Mesothelial cell of epicardium (in vitro differentiated cells): Measurements from ENCODE around the gene GALNT10. TPM values are rescaled to one million over a fixed set of nuclear protein-coding genes. Genes with fewer than 3 reads are reported as not detected.

Experiments
- DNase-seq, 2 experiments: peaks; one replicate each; pipeline ENCODE4 v3.0.0; 2021; ENCODE audit warnings: low spot score in 2 of 2; ENCODE audit not compliant: unreplicated experiment in 2 of 2
- H3K27ac Mint-ChIP-seq: 2 replicates; pipeline ENCODE4 v1.8.0; 2021; ENCODE audit warnings: mixed read lengths
- H3K27me3 Mint-ChIP-seq: 2 replicates; pipeline ENCODE4 v1.8.0; 2021; ENCODE audit warnings: low read depth, mixed read lengths
- H3K36me3 Mint-ChIP-seq: 2 replicates; pipeline ENCODE4 v1.8.0; 2021; ENCODE audit warnings: mixed read lengths
- H3K4me1 Mint-ChIP-seq: 2 replicates; pipeline ENCODE4 v1.8.0; 2021; ENCODE audit warnings: mixed read lengths
- H3K4me3 Mint-ChIP-seq: 2 replicates; pipeline ENCODE4 v1.8.0; 2021; ENCODE audit warnings: mild to moderate bottlenecking, moderate library complexity, mixed read lengths
- H3K9me3 Mint-ChIP-seq: 2 replicates; pipeline ENCODE4 v1.8.0; 2021; ENCODE audit warnings: mixed read lengths
- total RNA-seq: library from RNA; stranded (reverse); gene quantifications from 3 replicates; pipeline ENCODE4 v1.2.1, GENCODE V29; 2021
- TF ChIP-seq, protein P1 (sequence below): fragments of 200-600 bp; sonication (generic); IDR thresholded peaks from one replicate; pipeline ENCODE4 v1.5.0; 2021; ENCODE audit warnings: antibody characterized with exemption; ENCODE audit not compliant: unreplicated experiment

Gene GALNT10
- total RNA-seq, 1 donor from 2014 or later = 13.9 TPM

DNA sequence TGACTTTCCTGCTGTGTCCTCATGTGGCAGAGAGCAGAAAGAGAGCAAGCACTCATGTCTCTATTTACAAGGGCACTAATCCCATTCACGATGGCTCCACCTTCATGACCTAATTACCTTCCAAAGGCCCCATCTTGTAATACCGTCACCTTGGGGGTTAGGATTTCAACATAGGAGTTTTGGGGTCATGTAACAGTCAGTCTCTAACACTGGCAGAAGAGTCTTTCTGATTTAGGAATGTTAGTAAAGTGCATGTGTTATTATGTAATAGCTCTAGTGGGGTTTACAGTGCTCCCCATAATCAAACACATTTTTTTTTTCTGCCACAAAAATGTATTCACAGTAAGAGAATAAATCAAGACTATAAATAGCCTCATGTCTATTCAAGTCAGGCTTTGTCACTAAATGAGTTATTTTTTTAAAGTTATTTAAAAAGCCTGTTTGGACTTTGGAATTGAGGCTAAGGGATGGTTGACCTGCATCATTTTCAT, 19.1 kb downstream of the GALNT10 start:
- Mint-ChIP-seq H3K4me3 (no peak overlapping the region), H3K27ac (no peak overlapping the region), H3K36me3 (no peaks in the 10 kb centered on the region), H3K27me3 (no peaks in the 10 kb centered on the region), H3K9me3 (no peaks in the 10 kb centered on the region), H3K4me1 (peaks cover 10% of the 10 kb centered on the region)
- TF ChIP-seq, protein P1, sequence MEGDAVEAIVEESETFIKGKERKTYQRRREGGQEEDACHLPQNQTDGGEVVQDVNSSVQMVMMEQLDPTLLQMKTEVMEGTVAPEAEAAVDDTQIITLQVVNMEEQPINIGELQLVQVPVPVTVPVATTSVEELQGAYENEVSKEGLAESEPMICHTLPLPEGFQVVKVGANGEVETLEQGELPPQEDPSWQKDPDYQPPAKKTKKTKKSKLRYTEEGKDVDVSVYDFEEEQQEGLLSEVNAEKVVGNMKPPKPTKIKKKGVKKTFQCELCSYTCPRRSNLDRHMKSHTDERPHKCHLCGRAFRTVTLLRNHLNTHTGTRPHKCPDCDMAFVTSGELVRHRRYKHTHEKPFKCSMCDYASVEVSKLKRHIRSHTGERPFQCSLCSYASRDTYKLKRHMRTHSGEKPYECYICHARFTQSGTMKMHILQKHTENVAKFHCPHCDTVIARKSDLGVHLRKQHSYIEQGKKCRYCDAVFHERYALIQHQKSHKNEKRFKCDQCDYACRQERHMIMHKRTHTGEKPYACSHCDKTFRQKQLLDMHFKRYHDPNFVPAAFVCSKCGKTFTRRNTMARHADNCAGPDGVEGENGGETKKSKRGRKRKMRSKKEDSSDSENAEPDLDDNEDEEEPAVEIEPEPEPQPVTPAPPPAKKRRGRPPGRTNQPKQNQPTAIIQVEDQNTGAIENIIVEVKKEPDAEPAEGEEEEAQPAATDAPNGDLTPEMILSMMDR = no peak
- no peak for DNase-seq

DNA sequence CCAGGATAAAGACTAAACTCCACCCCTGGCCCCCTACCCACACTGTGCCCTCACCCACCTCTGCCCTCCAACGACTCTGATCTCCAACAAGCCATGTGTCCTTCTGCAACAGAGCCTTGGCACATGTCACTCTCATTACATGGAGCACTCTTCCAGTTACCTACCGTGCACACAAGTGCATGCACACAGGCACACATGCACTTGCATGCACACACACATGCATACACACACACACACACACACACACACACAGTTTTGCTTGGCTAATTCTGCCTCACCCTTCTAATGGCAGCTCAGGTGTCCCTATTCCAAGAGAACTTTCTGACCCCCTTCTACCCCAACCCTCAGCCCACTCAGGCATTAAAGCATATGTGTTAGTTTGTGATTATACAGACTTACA, 19.6 kb downstream of the GALNT10 start:
- Mint-ChIP-seq H3K4me1 (peaks cover 12% of the 10 kb centered on the region), H3K36me3 (no peaks in the 10 kb centered on the region), H3K27me3 (no peaks in the 10 kb centered on the region), H3K27ac (no peak overlapping the region), H3K9me3 (no peaks in the 10 kb centered on the region), H3K4me3 (no peak overlapping the region)
- TF ChIP-seq, protein P1 = no peak
- peak in 1 of 2 experiments; percentile 3 for DNase-seq

DNA sequence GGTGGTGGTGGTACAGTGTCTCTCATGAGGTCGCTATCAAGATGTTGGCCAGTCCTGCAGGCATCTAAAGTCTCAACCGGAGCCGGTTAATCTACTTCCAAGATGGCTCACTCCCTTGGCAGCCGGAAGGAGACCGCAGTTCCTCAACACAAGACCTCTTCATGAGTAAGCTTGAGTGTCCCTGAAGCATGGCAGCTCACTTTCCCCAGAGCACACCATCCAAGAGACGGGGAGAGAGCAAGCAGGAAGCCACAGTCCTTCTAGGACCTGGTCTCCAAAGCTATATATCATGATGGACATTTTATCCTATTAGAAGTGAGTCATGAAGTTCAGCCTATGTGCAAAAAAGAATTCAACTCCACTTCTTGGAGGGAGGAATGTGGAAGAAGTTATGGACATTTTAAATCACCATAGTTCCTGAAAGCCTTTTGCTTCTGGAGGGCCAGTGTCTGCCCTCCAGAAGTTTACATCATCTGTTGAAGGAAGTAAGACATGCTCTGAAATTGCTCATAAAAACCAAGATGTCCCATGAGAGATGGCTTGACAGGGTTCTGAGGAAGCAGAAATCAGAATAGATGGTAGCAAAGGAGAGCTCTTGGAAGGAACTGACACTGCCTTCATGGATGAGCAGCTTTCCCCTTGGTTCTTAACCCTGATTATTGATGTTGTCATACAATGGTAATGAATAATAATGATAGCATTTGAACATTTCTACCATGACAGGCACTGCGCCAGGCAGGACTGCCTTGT, 21.3 kb downstream of the GALNT10 start:
- peaks cover 17% of the 10 kb centered on the region for H3K4me1 Mint-ChIP-seq
- DNase-seq = peak in 1 of 2 experiments; percentile 2
- no peaks in the 10 kb centered on the region for H3K9me3 Mint-ChIP-seq
- TF ChIP-seq, protein P1 = no peak
- H3K36me3 Mint-ChIP-seq = no peaks in the 10 kb centered on the region
- no peaks in the 10 kb centered on the region for H3K27me3 Mint-ChIP-seq
- H3K4me3 Mint-ChIP-seq = no peak overlapping the region
- no peak overlapping the region for H3K27ac Mint-ChIP-seq

DNA sequence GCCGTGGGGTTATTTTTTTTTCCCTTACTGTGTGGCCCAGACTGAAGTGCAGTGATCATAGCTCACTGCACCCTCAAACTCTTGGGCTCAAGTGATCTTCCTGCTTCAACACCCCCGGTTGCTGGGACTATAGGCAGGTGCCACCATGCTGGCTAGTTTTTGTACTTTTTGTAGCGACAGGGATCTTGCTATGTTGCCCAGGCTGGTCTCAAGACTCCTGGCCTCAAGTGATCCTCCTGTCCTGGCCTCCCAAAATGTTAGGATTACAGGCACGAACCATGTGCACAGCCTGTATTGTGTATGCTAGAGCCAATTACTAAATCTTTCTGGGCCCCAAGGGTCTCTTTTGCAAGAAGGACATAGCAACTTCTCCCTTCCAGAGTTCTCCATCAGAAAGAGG, 23.1 kb downstream of the GALNT10 start:
- H3K27me3 Mint-ChIP-seq = no peaks in the 10 kb centered on the region
- no peak for DNase-seq
- peaks cover 25% of the 10 kb centered on the region for H3K4me1 Mint-ChIP-seq
- no peak overlapping the region for H3K27ac Mint-ChIP-seq
- no peaks in the 10 kb centered on the region for H3K9me3 Mint-ChIP-seq
- H3K36me3 Mint-ChIP-seq = no peaks in the 10 kb centered on the region
- no peak overlapping the region for H3K4me3 Mint-ChIP-seq
- TF ChIP-seq, protein P1 = no peak

DNA sequence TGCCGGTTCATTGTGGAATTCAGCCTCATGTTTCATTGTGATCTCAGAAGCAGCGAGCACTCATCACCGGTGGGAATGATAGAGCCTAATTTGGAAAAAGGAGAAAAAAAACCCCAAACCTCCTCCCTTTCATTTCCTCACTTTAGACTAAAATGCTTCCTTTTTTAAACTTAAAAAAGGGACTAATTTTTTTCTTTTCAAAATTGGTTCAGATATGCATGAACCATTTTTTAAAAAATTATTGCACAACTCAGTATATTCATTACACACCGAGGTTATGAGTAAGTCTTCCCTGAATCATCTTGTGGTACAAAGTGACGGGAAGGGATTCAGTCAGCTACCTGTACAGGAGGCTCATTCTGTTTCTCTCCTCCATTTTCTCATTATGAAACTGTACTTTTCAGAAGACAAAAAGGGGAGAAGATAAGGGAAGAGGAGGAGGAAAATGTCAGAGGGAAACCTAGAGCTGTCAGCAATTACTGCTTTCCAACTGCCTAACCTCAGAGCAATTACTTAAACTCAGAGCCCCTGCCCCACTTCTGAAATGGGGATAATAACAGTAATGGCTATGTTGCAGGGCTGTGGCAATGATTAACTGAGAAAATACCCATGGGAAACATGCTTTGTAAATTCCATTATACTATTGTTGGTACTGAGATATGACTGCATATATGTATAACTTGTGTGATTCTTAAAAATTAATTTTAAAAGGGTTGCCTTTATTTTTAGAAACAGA, 24.0 kb downstream of the GALNT10 start:
- no peak overlapping the region for H3K27ac Mint-ChIP-seq
- peaks cover 25% of the 10 kb centered on the region for H3K4me1 Mint-ChIP-seq
- H3K27me3 Mint-ChIP-seq = no peaks in the 10 kb centered on the region
- H3K9me3 Mint-ChIP-seq = no peaks in the 10 kb centered on the region
- TF ChIP-seq, protein P1 = no peak
- DNase-seq = peak in 1 of 2 experiments; percentile 5
- no peak overlapping the region for H3K4me3 Mint-ChIP-seq
- H3K36me3 Mint-ChIP-seq = no peaks in the 10 kb centered on the region
